ENCODE results near the gene TTLL11.
"Not testable (repeated sequence)": the region's sequence is repeated elsewhere in the genome, so short reads cannot be mapped to it uniquely, and the experiment has no call there.

The TTLL11 gene

GRCh38 chr9:121995997-121996396 lies 97.1 kb downstream of the TTLL11 start:
- no peak for DNase-seq

- DNase-seq: peak; percentile 62
Measured at GRCh38 chr9:121992571-121993212, 100.4 kb downstream of the TTLL11 start.

GRCh38 chr9:121991307-121991661 lies 101.8 kb downstream of the TTLL11 start:
- no peak for DNase-seq

GRCh38 chr9:121990600-121991306 lies 102.4 kb downstream of the TTLL11 start:
- DNase-seq: no peak

- no peak for DNase-seq
Measured at GRCh38 chr9:121989010-121989409, 104.1 kb downstream of the TTLL11 start.

- no peak for DNase-seq
Measured at GRCh38 chr9:121987314-121987713, 105.8 kb downstream of the TTLL11 start.

GRCh38 chr9:121985792-121986494 lies 107.2 kb downstream of the TTLL11 start:
- no peak for DNase-seq

GRCh38 chr9:121984726-121985402 lies 108.2 kb downstream of the TTLL11 start:
- DNase-seq: no peak

GRCh38 chr9:121983736-121984135 lies 109.4 kb downstream of the TTLL11 start:
- DNase-seq: no peak

- no peak for DNase-seq
Measured at GRCh38 chr9:121981118-121981883, 111.8 kb downstream of the TTLL11 start.

GRCh38 chr9:121980665-121981064 lies 112.4 kb downstream of the TTLL11 start:
- DNase-seq: not testable (repeated sequence)

- no peak for DNase-seq
Measured at GRCh38 chr9:121979736-121980135, 113.4 kb downstream of the TTLL11 start.

GRCh38 chr9:121976751-121977150 lies 116.4 kb downstream of the TTLL11 start:
- DNase-seq: no peak

- no peak for DNase-seq
Measured at GRCh38 chr9:121975801-121976277, 117.3 kb downstream of the TTLL11 start.

GRCh38 chr9:121974421-121974820 lies 118.7 kb downstream of the TTLL11 start:
- no peak for DNase-seq

- no peak for DNase-seq
Measured at GRCh38 chr9:121972501-121972981, 120.6 kb downstream of the TTLL11 start.

GRCh38 chr9:121968056-121968455 lies 125.1 kb downstream of the TTLL11 start:
- DNase-seq: no peak

GRCh38 chr9:121966706-121967105 lies 126.4 kb downstream of the TTLL11 start:
- no peak for DNase-seq

GRCh38 chr9:121963528-121963995 lies 129.5 kb downstream of the TTLL11 start:
- DNase-seq: no peak

GRCh38 chr9:121962421-121962820 lies 130.7 kb downstream of the TTLL11 start:
- DNase-seq: no peak

GRCh38 chr9:121960665-121961064 lies 132.4 kb downstream of the TTLL11 start:
- DNase-seq: no peak

- DNase-seq: peak; percentile 13
Measured at GRCh38 chr9:121958530-121958929, 134.6 kb downstream of the TTLL11 start.
